ENCODE data around the gene UBE2V1.

DNA sequence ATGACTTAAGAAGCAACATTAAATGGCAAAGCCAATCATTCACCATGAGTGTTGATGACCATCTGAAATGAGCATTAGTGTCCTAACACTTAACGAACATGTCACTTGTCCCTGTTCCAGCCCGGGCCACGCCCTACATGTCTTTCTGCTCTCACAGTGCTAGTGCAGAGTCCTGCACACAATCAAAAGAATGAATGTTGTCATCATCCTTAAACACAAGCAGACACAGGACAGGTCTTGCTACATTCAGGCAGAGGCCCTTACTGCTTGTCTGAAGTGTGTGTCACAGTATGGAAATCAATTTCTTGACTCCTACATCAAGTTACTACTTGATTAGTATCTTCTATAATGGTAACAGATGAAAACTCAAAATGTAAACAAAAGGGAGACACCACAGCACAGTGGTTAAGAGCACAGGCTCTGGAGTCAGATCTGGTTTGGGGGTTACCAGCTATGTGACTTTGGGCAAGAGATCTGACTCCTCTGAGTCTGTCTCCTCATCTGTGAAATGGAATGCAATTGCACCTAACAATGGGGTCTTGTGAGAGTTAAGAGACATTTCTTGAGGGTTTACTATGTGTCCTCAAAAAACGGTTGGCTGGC, 17.4 kb downstream of the UBE2V1 start:
- TF ChIP-seq, protein P1, sequence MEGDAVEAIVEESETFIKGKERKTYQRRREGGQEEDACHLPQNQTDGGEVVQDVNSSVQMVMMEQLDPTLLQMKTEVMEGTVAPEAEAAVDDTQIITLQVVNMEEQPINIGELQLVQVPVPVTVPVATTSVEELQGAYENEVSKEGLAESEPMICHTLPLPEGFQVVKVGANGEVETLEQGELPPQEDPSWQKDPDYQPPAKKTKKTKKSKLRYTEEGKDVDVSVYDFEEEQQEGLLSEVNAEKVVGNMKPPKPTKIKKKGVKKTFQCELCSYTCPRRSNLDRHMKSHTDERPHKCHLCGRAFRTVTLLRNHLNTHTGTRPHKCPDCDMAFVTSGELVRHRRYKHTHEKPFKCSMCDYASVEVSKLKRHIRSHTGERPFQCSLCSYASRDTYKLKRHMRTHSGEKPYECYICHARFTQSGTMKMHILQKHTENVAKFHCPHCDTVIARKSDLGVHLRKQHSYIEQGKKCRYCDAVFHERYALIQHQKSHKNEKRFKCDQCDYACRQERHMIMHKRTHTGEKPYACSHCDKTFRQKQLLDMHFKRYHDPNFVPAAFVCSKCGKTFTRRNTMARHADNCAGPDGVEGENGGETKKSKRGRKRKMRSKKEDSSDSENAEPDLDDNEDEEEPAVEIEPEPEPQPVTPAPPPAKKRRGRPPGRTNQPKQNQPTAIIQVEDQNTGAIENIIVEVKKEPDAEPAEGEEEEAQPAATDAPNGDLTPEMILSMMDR (IDR thresholded peaks at IDR 0.05), result no peak
- no peak for TF ChIP-seq SIN3A (IDR thresholded peaks at IDR 0.05; ENCODE audit: borderline replicate concordance, low read depth, low read length)
- no peak for TF ChIP-seq ELF1 (IDR thresholded peaks at IDR 0.05)

Measured in SK-N-SH (cell line).